ENCODE data around the gene TXNDC2.

TXNDC2 gene

GRCh38 chr18:9933865-9934264 is 48.1 kb downstream of the TXNDC2 start:
- Histone ChIP-seq H3K27me3 (ENCODE audit: insufficient read depth, low read length, poor library complexity, severe bottlenecking) (no peaks in the 10 kb centered on the region), H3K36me3 (ENCODE audit: insufficient read depth, low read length) (peaks cover 61% of the 10 kb centered on the region)

GRCh38 chr18:9934274-9934673 is 48.5 kb downstream of the TXNDC2 start:
- H3K9me3 ChIP-seq (ENCODE audit: insufficient read depth, low read depth, low read length), result no peaks in the 10 kb centered on the region
- H3K27me3 ChIP-seq (ENCODE audit: insufficient read depth, low read length, poor library complexity, severe bottlenecking), result no peaks in the 10 kb centered on the region
- no peak for TF ChIP-seq EZH2phosphoT487 (IDR thresholded peaks at IDR 0.05; ENCODE audit: borderline replicate concordance)
- TF ChIP-seq CTCF (conservative IDR thresholded peaks at IDR 0.05; ENCODE audit: low read length), result no peak
- peaks cover 77% of the 10 kb centered on the region for H3K79me2 ChIP-seq (ENCODE audit: insufficient read depth, low read length)
- H3K9me2 ChIP-seq (replicated peaks; ENCODE audit: low read depth, low read length), result no peaks in the 10 kb centered on the region
- no peaks in the 10 kb centered on the region for H3F3A ChIP-seq (ENCODE audit: low read depth)
- H3K4me2 ChIP-seq (ENCODE audit: low read depth, low read length, poor library complexity, severe bottlenecking), result no peak overlapping the region
- peaks cover 65% of the 10 kb centered on the region for H3K36me3 ChIP-seq (ENCODE audit: insufficient read depth, low read length)
- peaks cover 83% of the 10 kb centered on the region for H4K20me1 ChIP-seq (ENCODE audit: insufficient read depth, low read length, poor library complexity, severe bottlenecking)
- H3K4me3 ChIP-seq (ENCODE audit: low read length, poor library complexity, severe bottlenecking), result no peak overlapping the region
- no peak overlapping the region for H2AFZ ChIP-seq (ENCODE audit: low read length)
- H3K9ac ChIP-seq (ENCODE audit: low read depth, low read length, poor library complexity, severe bottlenecking), result no peak overlapping the region
- H3K4me1 ChIP-seq (ENCODE audit: insufficient read depth, low read length, poor library complexity, severe bottlenecking), result peaks cover 2% of the 10 kb centered on the region

More at GRCh38 chr18:9933865-9934264, 48.1 kb downstream of the TXNDC2 start:
- TF ChIP-seq CTCF (conservative IDR thresholded peaks at IDR 0.05; ENCODE audit: low read length) (no peak), EZH2phosphoT487 (IDR thresholded peaks at IDR 0.05; ENCODE audit: borderline replicate concordance) (no peak)
- no peak overlapping the region for H3K4me3 ChIP-seq (ENCODE audit: low read length, poor library complexity, severe bottlenecking)
- no peak overlapping the region for H2AFZ ChIP-seq (ENCODE audit: low read length)
- H3K9me2 ChIP-seq (replicated peaks; ENCODE audit: low read depth, low read length), result no peaks in the 10 kb centered on the region
- peaks cover 81% of the 10 kb centered on the region for H3K79me2 ChIP-seq (ENCODE audit: insufficient read depth, low read length)
- no peak overlapping the region for H3K9ac ChIP-seq (ENCODE audit: low read depth, low read length, poor library complexity, severe bottlenecking)
- peaks cover 6% of the 10 kb centered on the region for H3K4me1 ChIP-seq (ENCODE audit: insufficient read depth, low read length, poor library complexity, severe bottlenecking)
- no peaks in the 10 kb centered on the region for H3F3A ChIP-seq (ENCODE audit: low read depth)
- H3K9me3 ChIP-seq (ENCODE audit: insufficient read depth, low read depth, low read length), result no peaks in the 10 kb centered on the region
- H4K20me1 ChIP-seq (ENCODE audit: insufficient read depth, low read length, poor library complexity, severe bottlenecking), result peaks cover 87% of the 10 kb centered on the region
- H3K4me2 ChIP-seq (ENCODE audit: low read depth, low read length, poor library complexity, severe bottlenecking), result no peak overlapping the region
